Nephron progenitor cell (in vitro differentiated cells): ENCODE measurements around the gene JAZF1.

ENCODE experiments used
- DNase-seq: peaks from one replicate; pipeline ENCODE4 v3.0.0; 2021
- H3K27ac Mint-ChIP-seq: 2 replicates; pipeline ENCODE4 v1.8.0; 2021; ENCODE audit warnings: mild to moderate bottlenecking, moderate library complexity, mixed read lengths
- H3K27me3 Mint-ChIP-seq: 2 replicates; pipeline ENCODE4 v1.8.0; 2021; ENCODE audit warnings: mild to moderate bottlenecking, low read depth, mixed read lengths; ENCODE audit not compliant: poor library complexity
- H3K36me3 Mint-ChIP-seq: 2 replicates; pipeline ENCODE4 v1.8.0; 2021; ENCODE audit warnings: low read depth, mixed read lengths
- H3K4me1 Mint-ChIP-seq: 2 replicates; pipeline ENCODE4 v1.8.0; 2021; ENCODE audit warnings: mixed read lengths
- H3K4me3 Mint-ChIP-seq: 2 replicates; pipeline ENCODE4 v1.8.0; 2021; ENCODE audit warnings: mild to moderate bottlenecking, moderate library complexity, mixed read lengths
- H3K9me3 Mint-ChIP-seq: 2 replicates; pipeline ENCODE4 v1.8.0; 2021; ENCODE audit warnings: mild to moderate bottlenecking, moderate library complexity, mixed read lengths
- TF ChIP-seq, protein P1 (sequence below): fragments of 200-600 bp; sonication (generic); IDR thresholded peaks from 2 replicates; pipeline ENCODE4 v1.5.0; 2021; ENCODE audit warnings: antibody characterized with exemption

JAZF1 gene

GRCh38 chr7:28093623-28094232, 86.9 kb downstream of the JAZF1 start:
- Mint-ChIP-seq H3K27me3 (no peaks in the 10 kb centered on the region), H3K9me3 (no peaks in the 10 kb centered on the region), H3K4me1 (no peaks in the 10 kb centered on the region), H3K27ac (no peak overlapping the region), H3K36me3 (no peaks in the 10 kb centered on the region), H3K4me3 (no peak overlapping the region)
- TF ChIP-seq, protein P1, sequence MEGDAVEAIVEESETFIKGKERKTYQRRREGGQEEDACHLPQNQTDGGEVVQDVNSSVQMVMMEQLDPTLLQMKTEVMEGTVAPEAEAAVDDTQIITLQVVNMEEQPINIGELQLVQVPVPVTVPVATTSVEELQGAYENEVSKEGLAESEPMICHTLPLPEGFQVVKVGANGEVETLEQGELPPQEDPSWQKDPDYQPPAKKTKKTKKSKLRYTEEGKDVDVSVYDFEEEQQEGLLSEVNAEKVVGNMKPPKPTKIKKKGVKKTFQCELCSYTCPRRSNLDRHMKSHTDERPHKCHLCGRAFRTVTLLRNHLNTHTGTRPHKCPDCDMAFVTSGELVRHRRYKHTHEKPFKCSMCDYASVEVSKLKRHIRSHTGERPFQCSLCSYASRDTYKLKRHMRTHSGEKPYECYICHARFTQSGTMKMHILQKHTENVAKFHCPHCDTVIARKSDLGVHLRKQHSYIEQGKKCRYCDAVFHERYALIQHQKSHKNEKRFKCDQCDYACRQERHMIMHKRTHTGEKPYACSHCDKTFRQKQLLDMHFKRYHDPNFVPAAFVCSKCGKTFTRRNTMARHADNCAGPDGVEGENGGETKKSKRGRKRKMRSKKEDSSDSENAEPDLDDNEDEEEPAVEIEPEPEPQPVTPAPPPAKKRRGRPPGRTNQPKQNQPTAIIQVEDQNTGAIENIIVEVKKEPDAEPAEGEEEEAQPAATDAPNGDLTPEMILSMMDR = peak; percentile 54
- DNase-seq = peak; percentile 79

- Mint-ChIP-seq H3K27me3 (no peaks in the 10 kb centered on the region), H3K9me3 (no peaks in the 10 kb centered on the region), H3K36me3 (no peaks in the 10 kb centered on the region), H3K4me3 (no peak overlapping the region), H3K4me1 (peaks cover 5% of the 10 kb centered on the region), H3K27ac (no peak overlapping the region)
- no peak for DNase-seq
- TF ChIP-seq, protein P1 = no peak
Measured at GRCh38 chr7:28091190-28091589, 89.4 kb downstream of the JAZF1 start.

GRCh38 chr7:28088901-28089714, 91.5 kb downstream of the JAZF1 start:
- Mint-ChIP-seq H3K9me3 (no peaks in the 10 kb centered on the region), H3K27ac (no peak overlapping the region), H3K4me3 (no peak overlapping the region), H3K27me3 (no peaks in the 10 kb centered on the region), H3K4me1 (peaks cover 6% of the 10 kb centered on the region), H3K36me3 (no peaks in the 10 kb centered on the region)
- TF ChIP-seq, protein P1 = no peak
- no peak for DNase-seq

DNA sequence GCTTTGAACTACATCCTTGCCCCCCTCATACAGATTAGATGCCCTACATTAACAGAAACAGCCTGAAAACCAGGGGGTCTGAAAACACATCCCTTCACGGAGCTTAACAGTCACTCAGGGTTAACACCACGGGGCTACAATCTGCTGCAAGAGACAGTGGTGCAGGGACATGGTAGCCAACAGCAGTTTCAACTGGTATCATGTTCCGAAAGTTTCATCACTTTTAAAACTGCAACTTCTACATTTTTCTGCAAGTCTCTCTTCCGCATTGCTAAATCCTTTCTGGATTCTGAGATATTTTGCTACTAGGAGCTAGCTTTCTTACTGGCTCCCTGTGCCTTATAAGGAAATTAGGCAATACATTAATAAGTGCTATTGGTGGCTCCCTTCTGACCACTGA, 92.6 kb downstream of the JAZF1 start:
- Mint-ChIP-seq H3K4me3 (no peak overlapping the region), H3K9me3 (no peaks in the 10 kb centered on the region), H3K27ac (no peak overlapping the region), H3K4me1 (peaks cover 6% of the 10 kb centered on the region), H3K36me3 (no peaks in the 10 kb centered on the region), H3K27me3 (peaks cover 2% of the 10 kb centered on the region)
- no peak for DNase-seq
- TF ChIP-seq, protein P1 = no peak

DNA sequence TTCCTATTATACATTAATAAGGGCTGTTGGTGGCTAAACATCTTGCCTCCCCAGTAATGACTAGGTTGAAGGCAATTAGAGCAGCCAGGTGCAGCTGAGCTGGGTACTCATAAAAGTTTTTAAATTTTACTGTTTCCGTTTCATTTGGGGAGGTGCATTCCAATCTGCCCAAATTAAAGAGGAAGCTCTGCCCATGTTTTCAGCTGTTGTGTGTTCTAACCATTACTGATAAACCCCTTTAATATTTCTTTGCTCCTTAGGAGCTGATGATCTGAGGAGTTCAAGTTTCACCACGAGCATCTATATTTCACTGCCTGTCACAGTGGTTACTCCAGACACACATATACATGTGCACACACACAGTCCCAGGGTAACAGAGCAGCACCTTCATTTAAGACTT, 94.4 kb downstream of the JAZF1 start:
- Mint-ChIP-seq H3K4me3 (no peak overlapping the region), H3K36me3 (no peaks in the 10 kb centered on the region), H3K4me1 (peaks cover 8% of the 10 kb centered on the region), H3K27ac (no peak overlapping the region), H3K27me3 (peaks cover 3% of the 10 kb centered on the region), H3K9me3 (no peaks in the 10 kb centered on the region)
- TF ChIP-seq, protein P1 = no peak
- DNase-seq = no peak
